GM21360 (cell line): ENCODE data around the gene SCAPER.

Source experiments
- ATAC-seq: cut with Tn5 transposase; IDR thresholded peaks from one replicate; pipeline ENCODE4 v1.9.1; 2021; ENCODE audit warnings: mild to moderate bottlenecking, moderate library complexity; ENCODE audit not compliant: unreplicated experiment

SCAPER gene

GRCh38 chr15:76678766-76679165, 226.4 kb downstream of the SCAPER start:
- no peak for ATAC-seq

- ATAC-seq: no peak
Observed at GRCh38 chr15:76674883-76675282, 230.3 kb downstream of the SCAPER start.

- ATAC-seq: no peak
Observed at GRCh38 chr15:76669521-76670207, 235.5 kb downstream of the SCAPER start.

- no peak for ATAC-seq
Observed at GRCh38 chr15:76668900-76669299, 236.2 kb downstream of the SCAPER start.

GRCh38 chr15:76667943-76668715, 237.0 kb downstream of the SCAPER start:
- ATAC-seq: no peak

GRCh38 chr15:76664895-76665294, 240.2 kb downstream of the SCAPER start:
- ATAC-seq: no peak

GRCh38 chr15:76664411-76664810, 240.7 kb downstream of the SCAPER start:
- no peak for ATAC-seq

- ATAC-seq: no peak
Observed at GRCh38 chr15:76663529-76663928, 241.6 kb downstream of the SCAPER start.

GRCh38 chr15:76648732-76649444, 256.3 kb downstream of the SCAPER start:
- no peak for ATAC-seq

GRCh38 chr15:76647612-76648011, 257.5 kb downstream of the SCAPER start:
- no peak for ATAC-seq

GRCh38 chr15:76644646-76645045, 260.5 kb downstream of the SCAPER start:
- no peak for ATAC-seq

- ATAC-seq: no peak
Observed at GRCh38 chr15:76642671-76643070, 262.5 kb downstream of the SCAPER start.

GRCh38 chr15:76637166-76637565, 268.0 kb downstream of the SCAPER start:
- no peak for ATAC-seq

- ATAC-seq: no peak
Observed at GRCh38 chr15:76636059-76636458, 269.1 kb downstream of the SCAPER start.

- ATAC-seq: no peak
Observed at GRCh38 chr15:76626611-76627010, 278.5 kb downstream of the SCAPER start.

- no peak for ATAC-seq
Observed at GRCh38 chr15:76625267-76625666, 279.9 kb downstream of the SCAPER start.

- ATAC-seq: no peak
Observed at GRCh38 chr15:76614725-76615124, 290.4 kb downstream of the SCAPER start.

- ATAC-seq: no peak
Observed at GRCh38 chr15:76588811-76589747, 316.1 kb downstream of the SCAPER start.

GRCh38 chr15:76585576-76585897, 319.6 kb downstream of the SCAPER start:
- no peak for ATAC-seq

- no peak for ATAC-seq
Observed at GRCh38 chr15:76584868-76585575, 320.1 kb downstream of the SCAPER start.
